Thyroid gland (tissue), 4 donors: ENCODE measurements around the gene CCDC63.

Source experiments
- CTCF ChIP-seq, 6 experiments: fragments of 200-600 bp in 3 of 6; fragments of 450-650 bp in 3 of 6; sonication (generic) in 3 of 6; IDR thresholded peaks; one replicate each; pipeline ENCODE4 v1.5.1; 2016 to 2019; ENCODE audit warnings: antibody characterized with exemption in 6 of 6, mild to moderate bottlenecking in 2 of 6, inconsistent platforms in 1 of 6, moderate library complexity in 1 of 6
- POLR2A ChIP-seq, 2 donors: fragments of 450-650 bp; IDR thresholded peaks; one replicate each; pipeline ENCODE4 v1.6.1; 2017; ENCODE audit warnings: antibody characterized with exemption in 2 of 2, mild to moderate bottlenecking in 2 of 2, moderate library complexity in 1 of 2

DNA sequence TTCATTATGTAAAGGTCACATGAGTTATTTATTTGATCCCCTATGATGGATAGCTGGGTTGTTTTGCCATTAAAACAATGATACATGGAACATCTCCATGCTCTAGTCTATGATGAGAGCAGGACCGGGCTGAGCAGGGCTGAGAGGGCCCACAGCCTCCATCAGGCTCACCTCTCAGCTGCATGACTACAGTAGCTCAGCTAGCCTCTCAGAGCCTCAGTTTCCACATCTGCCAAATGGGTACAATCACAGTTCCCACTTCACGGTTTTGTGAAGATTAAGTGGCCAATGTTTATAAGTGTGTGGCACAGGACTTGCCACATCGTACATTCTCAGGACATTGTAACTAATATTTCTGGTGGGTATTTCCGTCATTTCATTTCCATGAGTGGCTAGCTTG is 93.5 kb downstream of the CCDC63 start:
- TF ChIP-seq CTCF (IDR thresholded peaks at IDR 0.05), result no peak
- no peak for TF ChIP-seq POLR2A (IDR thresholded peaks at IDR 0.05)
